H9 (cell line): ENCODE results near the gene PTPRB. TPM values are rescaled to one million over a fixed set of nuclear protein-coding genes. Genes with fewer than 3 reads are reported as not detected.

Source experiments
- DNase-seq: peaks from one replicate; pipeline ENCODE4 v3.0.0-alpha.2; 2017
- H2AFZ ChIP-seq: one replicate; pipeline ENCODE4 v1.6.1; 2013; ENCODE audit warnings: mild to moderate bottlenecking, low read length, control low read depth, moderate library complexity
- H2AK5ac ChIP-seq: 2 replicates; pipeline ENCODE4 v1.6.1; 2013; ENCODE audit warnings: low read length, control low read depth, mixed read lengths; ENCODE audit not compliant: insufficient read length
- H2BK120ac ChIP-seq: one replicate; pipeline ENCODE4 v1.6.1; 2013; ENCODE audit warnings: low read depth, mild to moderate bottlenecking, low read length, control low read depth, inconsistent platforms; ENCODE audit not compliant: poor library complexity, severe bottlenecking
- H2BK12ac ChIP-seq: 2 replicates; pipeline ENCODE4 v1.6.1; 2013; ENCODE audit warnings: low read length, control low read depth, mixed read lengths, low read depth; ENCODE audit not compliant: insufficient read length
- H2BK15ac ChIP-seq: 2 replicates; pipeline ENCODE4 v1.6.1; 2013; ENCODE audit warnings: low read depth, low read length, control low read depth
- H2BK20ac ChIP-seq: one replicate; pipeline ENCODE4 v1.6.1; 2013; ENCODE audit warnings: low read depth, mild to moderate bottlenecking, low read length, control low read depth, inconsistent platforms; ENCODE audit not compliant: poor library complexity, severe bottlenecking
- H2BK5ac ChIP-seq: 2 replicates; pipeline ENCODE4 v1.6.1; 2013; ENCODE audit warnings: low read length, control low read depth, mixed read lengths; ENCODE audit not compliant: insufficient read length
- H3K14ac ChIP-seq: 2 replicates; pipeline ENCODE4 v1.6.1; 2013; ENCODE audit warnings: low read length, control low read depth; ENCODE audit not compliant: insufficient read depth
- H3K18ac ChIP-seq: 2 replicates; pipeline ENCODE4 v1.6.1; 2013; ENCODE audit warnings: low read depth, mild to moderate bottlenecking, mixed read lengths, low read length, control low read depth; ENCODE audit not compliant: insufficient read length
- H3K23ac ChIP-seq: 2 replicates; pipeline ENCODE4 v1.6.1; 2013; ENCODE audit warnings: low read length, control low read depth, mixed read lengths, low read depth; ENCODE audit not compliant: insufficient read length
- H3K23me2 ChIP-seq: 2 replicates; pipeline ENCODE4 v1.6.1; 2013; ENCODE audit warnings: low read depth, mild to moderate bottlenecking, mixed read lengths, low read length, control low read depth; ENCODE audit not compliant: insufficient read length, poor library complexity, severe bottlenecking
- H3K27ac ChIP-seq: 2 replicates; pipeline ENCODE4 v1.5.1; 2013; ENCODE audit warnings: low read length, control low read depth, mixed read lengths, low read depth; ENCODE audit not compliant: insufficient read length
- H3K27me3 ChIP-seq: 2 replicates; pipeline ENCODE4 v1.6.1; 2013; ENCODE audit warnings: low read length, control low read depth, inconsistent platforms; ENCODE audit not compliant: insufficient read depth
- H3K4ac ChIP-seq: 2 replicates; pipeline ENCODE4 v1.6.1; 2013; ENCODE audit warnings: low read depth, mild to moderate bottlenecking, control low read depth, inconsistent platforms, low read length, moderate library complexity
- H3K4me1 ChIP-seq: 2 replicates; pipeline ENCODE4 v1.6.1; 2013; ENCODE audit warnings: low read length, control low read depth, inconsistent platforms; ENCODE audit not compliant: insufficient read depth
- H3K4me2 ChIP-seq: 2 replicates; pipeline ENCODE4 v1.6.1; 2013; ENCODE audit warnings: low read length, control low read depth, mixed read lengths; ENCODE audit not compliant: insufficient read length, insufficient read depth
- H3K56ac ChIP-seq: 2 replicates; pipeline ENCODE4 v1.6.1; 2013; ENCODE audit warnings: low read depth, mild to moderate bottlenecking, mixed read lengths, low read length, control low read depth; ENCODE audit not compliant: insufficient read length
- H3K79me1 ChIP-seq: 2 replicates; pipeline ENCODE4 v1.6.1; 2013; ENCODE audit warnings: low read depth, mild to moderate bottlenecking, moderate library complexity, low read length, control low read depth, inconsistent platforms; ENCODE audit not compliant: insufficient read depth, poor library complexity, severe bottlenecking
- H3K79me2 ChIP-seq: 2 replicates; pipeline ENCODE4 v1.6.1; 2013; ENCODE audit warnings: low read length, control low read depth, inconsistent platforms; ENCODE audit not compliant: insufficient read depth
- H3K9ac ChIP-seq: 2 replicates; pipeline ENCODE4 v1.6.1; 2013; ENCODE audit warnings: low read length, control low read depth, mixed read lengths; ENCODE audit not compliant: insufficient read length; ENCODE audit errors: extremely low read depth
- H3K9me3 ChIP-seq: one replicate; pipeline ENCODE4 v1.6.1; 2013; ENCODE audit warnings: low read depth, low read length, inconsistent platforms; ENCODE audit not compliant: control insufficient read depth
- H3T11ph ChIP-seq: one replicate; pipeline ENCODE4 v1.6.1; 2013; ENCODE audit warnings: mild to moderate bottlenecking, low read length, control low read depth, inconsistent platforms
- H4K20me1 ChIP-seq: one replicate; pipeline ENCODE4 v1.6.1; 2013; ENCODE audit not compliant: control insufficient read depth, insufficient read length, insufficient read depth
- H4K5ac ChIP-seq: 2 replicates; pipeline ENCODE4 v1.6.1; 2013; ENCODE audit warnings: low read depth, mild to moderate bottlenecking, mixed read lengths, low read length, control low read depth; ENCODE audit not compliant: insufficient read length
- H4K8ac ChIP-seq: replicated peaks from 2 replicates; pipeline ENCODE4 v1.6.1; 2013; ENCODE audit warnings: low read length, control low read depth, mixed read lengths, low read depth; ENCODE audit not compliant: insufficient read length
- H4K91ac ChIP-seq: 2 replicates; pipeline ENCODE4 v1.6.1; 2013; ENCODE audit warnings: low read depth, mild to moderate bottlenecking, moderate library complexity, mixed read lengths, low read length, control low read depth; ENCODE audit not compliant: insufficient read length
- H3K27ac Mint-ChIP-seq, 3 experiments: 2 replicates in 2 of 3; 3 replicates in 1 of 3; pipeline ENCODE4 v1.8.0; 2020 to 2021; ENCODE audit warnings: mixed read lengths in 3 of 3, mild to moderate bottlenecking in 1 of 3, moderate library complexity in 1 of 3
- H3K27me3 Mint-ChIP-seq: 2 replicates; pipeline ENCODE4 v1.8.0; 2021; ENCODE audit warnings: low read depth, mild to moderate bottlenecking, moderate library complexity, mixed read lengths
- H3K36me3 Mint-ChIP-seq, 3 experiments: 2 replicates in 2 of 3; 3 replicates in 1 of 3; pipeline ENCODE4 v1.8.0; 2020 to 2021; ENCODE audit warnings: low read depth in 3 of 3, mixed read lengths in 3 of 3; ENCODE audit not compliant: insufficient read depth in 1 of 3
- H3K4me1 Mint-ChIP-seq, 2 experiments: 2 replicates each; pipeline ENCODE4 v1.8.0; 2020; ENCODE audit warnings: mixed read lengths in 2 of 2
- H3K4me3 Mint-ChIP-seq, 2 experiments: 2 replicates in 1 of 2; 3 replicates in 1 of 2; pipeline ENCODE4 v1.8.0; 2020 to 2021; ENCODE audit warnings: mild to moderate bottlenecking in 2 of 2, mixed read lengths in 2 of 2, moderate library complexity in 1 of 2
- H3K9me3 Mint-ChIP-seq, 2 experiments: 2 replicates in 1 of 2; 3 replicates in 1 of 2; pipeline ENCODE4 v1.8.0; 2020; ENCODE audit warnings: mild to moderate bottlenecking in 2 of 2, mixed read lengths in 2 of 2, moderate library complexity in 1 of 2
- WGBS: extraction: QIAGEN DNeasy Blood & Tissue Kit; methylation state at CpG from one replicate; pipeline ENCODE4 v1.1.7; 2013; ENCODE audit warnings: missing lambda C conversion rate, low lambda C conversion rate, mixed read lengths; ENCODE audit not compliant: insufficient read length; ENCODE audit errors: extremely low coverage; 5-methylcytosine and 5-hydroxymethylcytosine counted together
- total RNA-seq: library from RNA; stranded (reverse); gene quantifications from 2 replicates; pipeline ENCODE4 v1.2.1, GENCODE V29; 2021
- TF ChIP-seq, protein P1 (sequence below): fragments of 200-600 bp; sonication (generic); conservative IDR thresholded peaks from 3 replicates; pipeline ENCODE4 v1.8.0; 2021; ENCODE audit warnings: antibody characterized with exemption, mild to moderate bottlenecking

PTPRB gene
- total RNA-seq, 1 experiment from 2014 or later, result 1.4 TPM

DNA sequence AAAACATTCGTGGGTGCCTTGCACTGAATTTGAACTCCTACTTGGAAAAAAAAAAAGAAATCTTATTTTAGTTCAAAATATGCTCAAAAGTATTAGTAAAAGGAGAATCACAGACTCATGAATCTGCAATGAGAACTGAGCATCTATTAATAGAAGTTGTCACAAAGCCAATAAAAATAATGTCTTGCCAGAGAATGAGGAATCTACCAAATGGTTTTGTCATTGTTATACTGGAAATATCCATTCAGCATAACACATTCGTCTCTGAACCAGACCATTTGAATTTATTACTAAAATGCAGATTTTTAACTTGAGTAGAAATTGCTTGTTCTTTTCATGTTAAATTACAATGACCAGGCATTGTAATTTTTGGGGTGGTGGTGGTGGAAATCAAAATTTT, 11.6 kb upstream of the PTPRB start:
- H2BK15ac ChIP-seq, result no peak overlapping the region
- H3K4me1 Mint-ChIP-seq, result peaks cover 18 to 36% of the 10 kb centered on the region in 2 experiments

More for the DNA sequence above, 11.6 kb upstream of the PTPRB start:
- H4K5ac ChIP-seq, result no peak overlapping the region
- no peak overlapping the region for H3K23ac ChIP-seq
- no peak overlapping the region for H2BK120ac ChIP-seq
- Mint-ChIP-seq H3K9me3 (no peaks in the 10 kb centered on the region), H3K4me3 (no peak overlapping the region), H3K27ac (no peak overlapping the region), H3K27me3 (no peaks in the 10 kb centered on the region), H3K36me3 (no peaks in the 10 kb centered on the region)
- no peak overlapping the region for H3K27ac ChIP-seq
- no peak overlapping the region for H2BK5ac ChIP-seq
- H2AFZ ChIP-seq, result no peak overlapping the region
- H3K23me2 ChIP-seq, result peaks cover 2% of the 10 kb centered on the region
- no peak overlapping the region for H3T11ph ChIP-seq
- H4K8ac ChIP-seq, result no peak overlapping the region
- no peak for DNase-seq
- no peak overlapping the region for H3K4ac ChIP-seq
- no peak overlapping the region for H2AK5ac ChIP-seq
- no peaks in the 10 kb centered on the region for H3K79me1 ChIP-seq
- H3K79me2 ChIP-seq, result no peaks in the 10 kb centered on the region
- H4K91ac ChIP-seq, result no peak overlapping the region
- no peak overlapping the region for H3K56ac ChIP-seq
- TF ChIP-seq, protein P1, sequence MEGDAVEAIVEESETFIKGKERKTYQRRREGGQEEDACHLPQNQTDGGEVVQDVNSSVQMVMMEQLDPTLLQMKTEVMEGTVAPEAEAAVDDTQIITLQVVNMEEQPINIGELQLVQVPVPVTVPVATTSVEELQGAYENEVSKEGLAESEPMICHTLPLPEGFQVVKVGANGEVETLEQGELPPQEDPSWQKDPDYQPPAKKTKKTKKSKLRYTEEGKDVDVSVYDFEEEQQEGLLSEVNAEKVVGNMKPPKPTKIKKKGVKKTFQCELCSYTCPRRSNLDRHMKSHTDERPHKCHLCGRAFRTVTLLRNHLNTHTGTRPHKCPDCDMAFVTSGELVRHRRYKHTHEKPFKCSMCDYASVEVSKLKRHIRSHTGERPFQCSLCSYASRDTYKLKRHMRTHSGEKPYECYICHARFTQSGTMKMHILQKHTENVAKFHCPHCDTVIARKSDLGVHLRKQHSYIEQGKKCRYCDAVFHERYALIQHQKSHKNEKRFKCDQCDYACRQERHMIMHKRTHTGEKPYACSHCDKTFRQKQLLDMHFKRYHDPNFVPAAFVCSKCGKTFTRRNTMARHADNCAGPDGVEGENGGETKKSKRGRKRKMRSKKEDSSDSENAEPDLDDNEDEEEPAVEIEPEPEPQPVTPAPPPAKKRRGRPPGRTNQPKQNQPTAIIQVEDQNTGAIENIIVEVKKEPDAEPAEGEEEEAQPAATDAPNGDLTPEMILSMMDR, result no peak
- H3K9ac ChIP-seq, result no peak overlapping the region
- peaks cover 9% of the 10 kb centered on the region; the same call in 1 of the 2 replicates for H3K4me1 ChIP-seq
- H4K20me1 ChIP-seq, result no peaks in the 10 kb centered on the region
- H3K14ac ChIP-seq, result no peak overlapping the region
- H2BK12ac ChIP-seq, result no peak overlapping the region
- H3K4me2 ChIP-seq, result no peak overlapping the region
- H3K18ac ChIP-seq, result no peak overlapping the region
- WGBS, result no CpG with 5 or more reads among the region's 2 CpGs
- H3K9me3 ChIP-seq, result no peaks in the 10 kb centered on the region
- H2BK20ac ChIP-seq, result no peak overlapping the region
- no peaks in the 10 kb centered on the region for H3K27me3 ChIP-seq
